Glutamatergic neuron (in vitro differentiated cells): Measurements from ENCODE around the gene LAPTM4A. TPM values are rescaled to one million over a fixed set of nuclear protein-coding genes. Genes with fewer than 3 reads are reported as not detected.
"Not testable (repeated sequence)": the region's sequence is repeated elsewhere in the genome, so short reads cannot be mapped to it uniquely, and the experiment has no call there.

Source experiments
- DNase-seq: peaks from one replicate; pipeline ENCODE4 v3.0.0; 2022
- H3K27ac Mint-ChIP-seq: one replicate; pipeline ENCODE4 v1.8.0; 2020; ENCODE audit warnings: mild to moderate bottlenecking, mixed read lengths, inconsistent platforms; ENCODE audit not compliant: unreplicated experiment
- H3K27me3 Mint-ChIP-seq: one replicate; pipeline ENCODE4 v1.8.0; 2020; ENCODE audit warnings: mild to moderate bottlenecking, moderate library complexity, mixed read lengths, inconsistent platforms; ENCODE audit not compliant: unreplicated experiment
- H3K36me3 Mint-ChIP-seq: one replicate; pipeline ENCODE4 v1.8.0; 2020; ENCODE audit warnings: mild to moderate bottlenecking, mixed read lengths, inconsistent platforms; ENCODE audit not compliant: unreplicated experiment
- H3K4me1 Mint-ChIP-seq: one replicate; pipeline ENCODE4 v1.8.0; 2020; ENCODE audit warnings: mild to moderate bottlenecking, low read depth, mixed read lengths, inconsistent platforms; ENCODE audit not compliant: unreplicated experiment
- H3K4me3 Mint-ChIP-seq: one replicate; pipeline ENCODE4 v1.8.0; 2020; ENCODE audit warnings: mild to moderate bottlenecking, mixed read lengths, inconsistent platforms; ENCODE audit not compliant: unreplicated experiment
- H3K9me3 Mint-ChIP-seq: one replicate; pipeline ENCODE4 v1.8.0; 2020; ENCODE audit warnings: mild to moderate bottlenecking, moderate library complexity, mixed read lengths, inconsistent platforms; ENCODE audit not compliant: unreplicated experiment
- total RNA-seq: library from RNA; stranded (reverse); fragmentation: NEBNext Ultra II Directional; extraction: Animal tissue kit (Norgen Biotek cat#: 25700); gene quantifications from one replicate; pipeline ENCODE4 v1.2.1, GENCODE V29; 2021; ENCODE audit not compliant: unreplicated experiment
- TF ChIP-seq, protein P1 (sequence below): fragments of 200-600 bp; sonication (generic); IDR thresholded peaks from one replicate; pipeline ENCODE4 v1.5.0; 2021; ENCODE audit not compliant: partially characterized antibody, unreplicated experiment

Gene LAPTM4A
- total RNA-seq, 1 donor from 2014 or later, result 147 TPM

DNA sequence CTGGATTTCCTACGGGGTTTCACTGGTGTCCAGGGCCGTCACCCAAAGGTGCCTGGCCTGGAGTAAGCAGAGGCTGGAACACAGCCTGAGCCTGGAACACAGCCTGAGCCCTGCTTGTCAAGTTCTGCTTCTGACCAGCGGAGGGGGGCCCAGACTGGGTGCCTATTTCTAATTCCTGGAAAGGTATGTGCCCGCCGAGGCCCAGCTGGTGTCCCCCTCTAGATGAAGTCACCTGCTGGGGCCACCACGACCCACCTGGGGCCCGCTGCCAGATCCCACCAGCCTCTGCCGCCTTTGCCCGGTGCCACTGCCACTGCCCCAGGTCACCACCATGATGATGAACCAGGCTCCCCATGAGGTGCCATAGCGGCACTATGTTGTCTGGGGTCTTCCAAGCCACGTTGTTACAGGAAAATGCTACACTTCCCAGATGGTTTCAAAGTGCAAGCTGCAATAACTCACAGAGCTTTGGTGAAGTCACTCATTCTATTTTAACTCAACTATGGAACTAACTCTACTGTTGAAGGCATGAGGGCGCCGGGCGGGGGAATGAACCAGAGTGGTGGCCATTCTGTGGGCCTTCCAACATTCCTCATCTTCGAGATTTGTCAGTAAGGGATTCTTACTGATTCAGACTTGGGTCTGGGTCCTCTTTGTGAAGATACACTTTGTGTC is 40.9 kb upstream of the LAPTM4A start:
- TF ChIP-seq, protein P1, sequence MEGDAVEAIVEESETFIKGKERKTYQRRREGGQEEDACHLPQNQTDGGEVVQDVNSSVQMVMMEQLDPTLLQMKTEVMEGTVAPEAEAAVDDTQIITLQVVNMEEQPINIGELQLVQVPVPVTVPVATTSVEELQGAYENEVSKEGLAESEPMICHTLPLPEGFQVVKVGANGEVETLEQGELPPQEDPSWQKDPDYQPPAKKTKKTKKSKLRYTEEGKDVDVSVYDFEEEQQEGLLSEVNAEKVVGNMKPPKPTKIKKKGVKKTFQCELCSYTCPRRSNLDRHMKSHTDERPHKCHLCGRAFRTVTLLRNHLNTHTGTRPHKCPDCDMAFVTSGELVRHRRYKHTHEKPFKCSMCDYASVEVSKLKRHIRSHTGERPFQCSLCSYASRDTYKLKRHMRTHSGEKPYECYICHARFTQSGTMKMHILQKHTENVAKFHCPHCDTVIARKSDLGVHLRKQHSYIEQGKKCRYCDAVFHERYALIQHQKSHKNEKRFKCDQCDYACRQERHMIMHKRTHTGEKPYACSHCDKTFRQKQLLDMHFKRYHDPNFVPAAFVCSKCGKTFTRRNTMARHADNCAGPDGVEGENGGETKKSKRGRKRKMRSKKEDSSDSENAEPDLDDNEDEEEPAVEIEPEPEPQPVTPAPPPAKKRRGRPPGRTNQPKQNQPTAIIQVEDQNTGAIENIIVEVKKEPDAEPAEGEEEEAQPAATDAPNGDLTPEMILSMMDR, result no peak
- H3K36me3 Mint-ChIP-seq, result no peaks in the 10 kb centered on the region
- DNase-seq, result no peak
- peaks cover 9% of the 10 kb centered on the region for H3K4me1 Mint-ChIP-seq
- no peak overlapping the region for H3K27ac Mint-ChIP-seq
- peaks cover 4% of the 10 kb centered on the region for H3K9me3 Mint-ChIP-seq
- H3K4me3 Mint-ChIP-seq, result no peak overlapping the region
- peaks cover 2% of the 10 kb centered on the region for H3K27me3 Mint-ChIP-seq

DNA sequence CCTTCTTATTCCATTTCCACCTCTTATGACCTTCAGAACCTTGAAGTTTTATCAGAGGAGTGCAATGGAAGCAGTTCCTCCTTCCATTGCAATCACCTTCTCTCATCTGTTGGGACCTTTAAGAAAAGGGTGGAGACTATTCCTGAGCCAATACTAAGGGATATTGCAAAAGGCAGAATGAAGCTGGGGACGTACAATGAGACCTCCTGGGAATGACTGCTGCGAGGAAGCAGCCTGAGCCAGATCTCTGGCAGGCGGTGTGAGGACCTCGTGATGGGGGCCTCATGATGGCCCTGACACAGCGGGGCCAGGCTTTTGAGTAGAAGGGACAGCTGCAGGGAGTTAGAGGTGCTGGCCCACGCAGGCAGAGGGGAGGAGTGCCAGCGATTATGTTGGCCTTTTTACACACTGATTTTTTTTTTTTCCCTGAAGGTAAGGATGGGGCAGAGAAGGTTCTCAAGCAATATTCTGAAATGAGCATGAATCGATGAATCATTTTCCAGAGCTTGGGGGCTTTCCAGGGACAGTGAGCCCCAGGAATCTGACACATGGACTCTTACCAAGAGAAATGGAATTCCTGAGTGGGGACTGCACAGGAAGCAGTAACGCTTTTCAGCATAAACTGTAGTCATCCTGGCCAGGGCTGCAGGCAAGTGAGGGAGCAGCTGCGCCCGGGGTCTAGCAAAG is 40.0 kb upstream of the LAPTM4A start:
- peaks cover 9% of the 10 kb centered on the region for H3K4me1 Mint-ChIP-seq
- H3K9me3 Mint-ChIP-seq, result peaks cover 4% of the 10 kb centered on the region
- H3K27ac Mint-ChIP-seq, result peak overlapping the region; percentile 65
- peak overlapping the region; percentile 61 for H3K4me3 Mint-ChIP-seq
- peaks cover 1% of the 10 kb centered on the region for H3K27me3 Mint-ChIP-seq
- TF ChIP-seq, protein P1, result no peak
- H3K36me3 Mint-ChIP-seq, result no peaks in the 10 kb centered on the region
- no peak for DNase-seq

DNA sequence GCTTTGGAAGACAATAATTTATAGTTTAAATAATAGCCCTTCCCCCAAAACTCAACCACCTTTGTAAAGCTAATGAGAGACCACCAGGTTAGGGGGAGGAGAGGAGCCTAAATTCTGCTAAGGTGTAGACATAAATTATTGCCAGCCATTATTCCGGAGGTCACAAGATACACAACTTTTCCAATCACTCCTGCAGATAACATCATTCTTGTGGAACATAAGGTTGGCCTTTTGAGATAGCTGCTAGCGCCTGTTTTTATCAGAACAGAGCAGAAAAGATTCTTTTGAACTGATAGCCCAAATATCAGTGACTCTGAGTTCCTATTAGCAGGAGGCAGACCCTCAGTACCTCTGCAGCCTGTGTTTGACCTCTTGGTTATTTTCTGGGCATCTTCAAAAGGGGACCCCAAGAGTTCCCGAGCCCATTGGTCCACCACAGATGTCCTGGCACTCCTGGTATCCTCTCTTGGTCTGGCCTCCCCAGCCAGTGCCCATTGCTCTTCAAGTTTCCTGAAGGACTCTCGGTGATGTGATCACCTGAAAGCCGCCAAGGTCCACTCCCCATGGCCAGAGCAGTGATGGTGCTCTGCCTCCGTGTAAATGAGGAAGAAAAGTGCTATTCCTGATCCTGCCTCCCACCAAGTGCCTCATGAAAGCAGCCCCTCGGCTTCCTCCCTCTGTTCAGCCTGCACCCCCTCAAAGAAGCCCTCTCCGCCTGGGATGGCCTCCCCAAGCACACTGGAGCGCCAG is 38.5 kb upstream of the LAPTM4A start:
- H3K27ac Mint-ChIP-seq, result no peak overlapping the region
- H3K9me3 Mint-ChIP-seq, result peaks cover 4% of the 10 kb centered on the region
- peaks cover 9% of the 10 kb centered on the region for H3K4me1 Mint-ChIP-seq
- H3K27me3 Mint-ChIP-seq, result peaks cover 1% of the 10 kb centered on the region
- DNase-seq, result no peak
- no peak overlapping the region for H3K4me3 Mint-ChIP-seq
- H3K36me3 Mint-ChIP-seq, result no peaks in the 10 kb centered on the region
- TF ChIP-seq, protein P1, result no peak

DNA sequence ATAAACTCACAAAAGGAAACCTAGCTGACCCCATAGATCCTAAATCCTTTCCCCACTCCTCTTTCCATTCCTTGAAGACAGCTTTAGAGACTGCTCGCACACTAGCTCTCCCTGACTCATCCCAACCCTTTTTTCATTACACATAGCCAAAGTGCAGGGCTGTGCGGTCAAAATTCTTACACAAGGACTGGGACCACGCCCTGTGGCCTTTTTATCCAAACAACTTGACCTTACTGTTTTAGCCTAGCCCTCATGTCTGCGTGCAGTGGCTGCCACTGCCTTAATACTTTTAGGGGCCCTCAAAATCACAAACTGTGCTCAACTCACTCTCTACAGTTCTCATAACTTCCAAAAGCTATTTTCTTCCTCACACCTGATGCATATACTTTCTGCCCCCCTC is 34.5 kb upstream of the LAPTM4A start:
- not testable (repeated sequence) for DNase-seq, H3K36me3 Mint-ChIP-seq, H3K4me3 Mint-ChIP-seq, H3K4me1 Mint-ChIP-seq, H3K27ac Mint-ChIP-seq, H3K27me3 Mint-ChIP-seq, H3K9me3 Mint-ChIP-seq

DNA sequence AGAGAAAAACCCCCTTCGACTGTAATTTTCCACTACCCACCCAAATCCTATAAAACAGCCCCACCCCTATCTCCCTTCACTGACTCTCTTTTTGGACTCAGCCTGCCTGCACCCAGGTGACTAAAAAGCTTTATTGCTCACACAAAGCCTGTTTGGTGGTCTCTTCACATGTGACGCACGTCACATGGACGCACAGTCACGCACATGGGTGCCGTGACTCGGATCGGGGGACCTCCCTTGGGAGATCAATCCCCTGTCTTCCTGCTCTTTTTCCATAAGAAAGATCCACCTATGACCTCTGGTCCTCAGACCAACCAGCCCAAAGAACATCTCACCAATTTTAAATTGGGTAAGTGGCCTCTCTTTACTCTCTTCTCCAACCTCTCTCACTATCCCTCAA is 31.4 kb upstream of the LAPTM4A start:
- H3K27ac Mint-ChIP-seq, H3K27me3 Mint-ChIP-seq, H3K9me3 Mint-ChIP-seq, H3K4me3 Mint-ChIP-seq, H3K36me3 Mint-ChIP-seq, DNase-seq, H3K4me1 Mint-ChIP-seq: not testable (repeated sequence)
